SK-N-SH (cell line): ENCODE results near the gene CYTH4.

Source experiments
- CHD2 ChIP-seq: fragments of 150-350 bp; IDR thresholded peaks from 2 replicates; pipeline ENCODE4 v1.6.1; 2018; ENCODE audit warnings: low read length; ENCODE audit not compliant: partially characterized antibody
- EZH2phosphoT487 ChIP-seq: fragments of 200-600 bp; sonication (generic); IDR thresholded peaks from 2 replicates; pipeline ENCODE4 v1.6.1; 2017; ENCODE audit warnings: low read depth, mixed run types, mild to moderate bottlenecking, antibody characterized with exemption, moderate library complexity, borderline replicate concordance
- GABPA ChIP-seq: IDR thresholded peaks from 2 replicates; pipeline ENCODE4 v1.4.0; 2012; ENCODE audit warnings: low read depth, mild to moderate bottlenecking
- JUND ChIP-seq: IDR thresholded peaks from 2 replicates; pipeline ENCODE4 v1.4.0; 2012
- NFIC ChIP-seq: IDR thresholded peaks from 2 replicates; pipeline ENCODE4 v1.4.0; 2012; ENCODE audit warnings: borderline replicate concordance
- POLR2AphosphoS5 ChIP-seq: IDR thresholded peaks from 2 replicates; pipeline ENCODE4 v1.6.1; 2012; ENCODE audit warnings: low read depth, low read length
- RAD21 ChIP-seq: IDR thresholded peaks from 2 replicates; pipeline ENCODE4 v1.6.1; 2012; ENCODE audit warnings: mild to moderate bottlenecking, low read length
- SMC3 ChIP-seq: IDR thresholded peaks from 2 replicates; pipeline ENCODE4 v1.6.1; 2012; ENCODE audit warnings: low read depth, low read length, improper control_type of control experiment
- TAF1 ChIP-seq: IDR thresholded peaks from 2 replicates; pipeline ENCODE4 v1.6.1; 2012; ENCODE audit warnings: low read depth, mild to moderate bottlenecking, low read length, moderate library complexity, borderline replicate concordance
- TF ChIP-seq, protein P1 (sequence below): fragments of 200-600 bp; sonication (generic); IDR thresholded peaks from 2 replicates; pipeline ENCODE4 v1.6.1; 2017; ENCODE audit warnings: antibody characterized with exemption, mild to moderate bottlenecking, moderate library complexity
- TF ChIP-seq, protein P2 (sequence below): IDR thresholded peaks from 2 replicates; pipeline ENCODE4; 2012
- TF ChIP-seq, protein P3 (sequence below): fragments of 150-350 bp; IDR thresholded peaks from 2 replicates; pipeline ENCODE4 v1.6.1; 2017; ENCODE audit warnings: antibody characterized with exemption, low read length, low read depth, borderline replicate concordance
- TF ChIP-seq, protein P4 (sequence below): IDR thresholded peaks from 2 replicates; pipeline ENCODE4 v1.4.0; 2012; ENCODE audit warnings: low read depth
- TF ChIP-seq, protein P5 (sequence below): IDR thresholded peaks from 2 replicates; pipeline ENCODE4 v1.6.1; 2012; ENCODE audit warnings: mild to moderate bottlenecking, low read depth, low read length, moderate library complexity

DNA sequence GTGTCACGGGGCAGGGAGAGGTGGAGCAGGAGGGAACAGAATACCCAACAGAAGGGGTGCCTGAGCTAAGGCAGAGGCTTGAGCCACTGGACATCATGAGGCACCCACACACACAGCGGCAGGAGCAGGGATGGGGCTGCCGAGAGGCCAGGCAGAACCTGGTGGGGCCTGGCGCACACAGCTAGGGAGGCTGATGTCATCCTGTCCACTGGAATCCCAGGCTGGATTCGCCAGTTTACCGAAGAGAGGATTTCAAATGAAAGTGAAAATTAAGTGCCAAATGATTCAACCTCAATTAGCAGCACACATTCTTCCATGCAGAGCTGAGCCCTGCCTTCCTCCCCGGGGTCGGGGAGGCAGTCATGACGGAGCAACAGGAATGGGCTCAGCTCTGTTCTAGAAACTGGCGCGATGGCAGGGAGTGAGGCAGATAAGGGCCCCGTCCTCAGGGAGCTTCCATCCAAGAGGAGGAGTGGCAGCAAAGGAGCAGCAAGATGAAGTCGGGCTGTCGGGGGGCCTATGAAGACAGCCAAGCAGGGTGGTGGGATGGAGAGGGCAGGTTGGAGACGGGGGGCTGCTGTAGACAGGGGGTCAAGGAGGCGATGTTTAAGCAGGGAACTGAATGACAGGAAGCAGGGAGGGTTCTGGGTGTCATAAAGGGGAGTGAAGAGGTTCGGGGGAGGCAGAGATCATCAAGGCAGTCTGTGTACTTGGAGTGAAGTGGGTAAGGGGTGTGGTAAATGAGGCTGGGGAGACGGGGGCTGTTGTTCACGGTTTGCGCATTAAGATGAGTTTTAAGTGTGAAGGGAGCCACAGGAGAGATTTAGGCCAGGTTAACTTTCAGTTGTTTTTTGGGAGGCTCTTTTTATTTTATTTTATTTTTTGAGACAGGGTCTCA is 44.7 kb upstream of the CYTH4 start:
- TF ChIP-seq JUND (no peak), RAD21 (no peak), EZH2phosphoT487 (no peak), CHD2 (no peak), POLR2AphosphoS5 (no peak), TAF1 (no peak), SMC3 (no peak), NFIC (no peak), GABPA (no peak)
- TF ChIP-seq, protein P1, sequence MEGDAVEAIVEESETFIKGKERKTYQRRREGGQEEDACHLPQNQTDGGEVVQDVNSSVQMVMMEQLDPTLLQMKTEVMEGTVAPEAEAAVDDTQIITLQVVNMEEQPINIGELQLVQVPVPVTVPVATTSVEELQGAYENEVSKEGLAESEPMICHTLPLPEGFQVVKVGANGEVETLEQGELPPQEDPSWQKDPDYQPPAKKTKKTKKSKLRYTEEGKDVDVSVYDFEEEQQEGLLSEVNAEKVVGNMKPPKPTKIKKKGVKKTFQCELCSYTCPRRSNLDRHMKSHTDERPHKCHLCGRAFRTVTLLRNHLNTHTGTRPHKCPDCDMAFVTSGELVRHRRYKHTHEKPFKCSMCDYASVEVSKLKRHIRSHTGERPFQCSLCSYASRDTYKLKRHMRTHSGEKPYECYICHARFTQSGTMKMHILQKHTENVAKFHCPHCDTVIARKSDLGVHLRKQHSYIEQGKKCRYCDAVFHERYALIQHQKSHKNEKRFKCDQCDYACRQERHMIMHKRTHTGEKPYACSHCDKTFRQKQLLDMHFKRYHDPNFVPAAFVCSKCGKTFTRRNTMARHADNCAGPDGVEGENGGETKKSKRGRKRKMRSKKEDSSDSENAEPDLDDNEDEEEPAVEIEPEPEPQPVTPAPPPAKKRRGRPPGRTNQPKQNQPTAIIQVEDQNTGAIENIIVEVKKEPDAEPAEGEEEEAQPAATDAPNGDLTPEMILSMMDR: no peak
- TF ChIP-seq, protein P2, sequence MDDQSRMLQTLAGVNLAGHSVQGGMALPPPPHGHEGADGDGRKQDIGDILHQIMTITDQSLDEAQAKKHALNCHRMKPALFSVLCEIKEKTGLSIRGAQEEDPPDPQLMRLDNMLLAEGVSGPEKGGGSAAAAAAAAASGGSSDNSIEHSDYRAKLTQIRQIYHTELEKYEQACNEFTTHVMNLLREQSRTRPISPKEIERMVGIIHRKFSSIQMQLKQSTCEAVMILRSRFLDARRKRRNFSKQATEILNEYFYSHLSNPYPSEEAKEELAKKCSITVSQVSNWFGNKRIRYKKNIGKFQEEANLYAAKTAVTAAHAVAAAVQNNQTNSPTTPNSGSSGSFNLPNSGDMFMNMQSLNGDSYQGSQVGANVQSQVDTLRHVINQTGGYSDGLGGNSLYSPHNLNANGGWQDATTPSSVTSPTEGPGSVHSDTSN: no peak
- TF ChIP-seq, protein P3, sequence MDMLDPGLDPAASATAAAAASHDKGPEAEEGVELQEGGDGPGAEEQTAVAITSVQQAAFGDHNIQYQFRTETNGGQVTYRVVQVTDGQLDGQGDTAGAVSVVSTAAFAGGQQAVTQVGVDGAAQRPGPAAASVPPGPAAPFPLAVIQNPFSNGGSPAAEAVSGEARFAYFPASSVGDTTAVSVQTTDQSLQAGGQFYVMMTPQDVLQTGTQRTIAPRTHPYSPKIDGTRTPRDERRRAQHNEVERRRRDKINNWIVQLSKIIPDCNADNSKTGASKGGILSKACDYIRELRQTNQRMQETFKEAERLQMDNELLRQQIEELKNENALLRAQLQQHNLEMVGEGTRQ: no peak
- TF ChIP-seq, protein P4, sequence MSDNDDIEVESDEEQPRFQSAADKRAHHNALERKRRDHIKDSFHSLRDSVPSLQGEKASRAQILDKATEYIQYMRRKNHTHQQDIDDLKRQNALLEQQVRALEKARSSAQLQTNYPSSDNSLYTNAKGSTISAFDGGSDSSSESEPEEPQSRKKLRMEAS: no peak
- TF ChIP-seq, protein P5, sequence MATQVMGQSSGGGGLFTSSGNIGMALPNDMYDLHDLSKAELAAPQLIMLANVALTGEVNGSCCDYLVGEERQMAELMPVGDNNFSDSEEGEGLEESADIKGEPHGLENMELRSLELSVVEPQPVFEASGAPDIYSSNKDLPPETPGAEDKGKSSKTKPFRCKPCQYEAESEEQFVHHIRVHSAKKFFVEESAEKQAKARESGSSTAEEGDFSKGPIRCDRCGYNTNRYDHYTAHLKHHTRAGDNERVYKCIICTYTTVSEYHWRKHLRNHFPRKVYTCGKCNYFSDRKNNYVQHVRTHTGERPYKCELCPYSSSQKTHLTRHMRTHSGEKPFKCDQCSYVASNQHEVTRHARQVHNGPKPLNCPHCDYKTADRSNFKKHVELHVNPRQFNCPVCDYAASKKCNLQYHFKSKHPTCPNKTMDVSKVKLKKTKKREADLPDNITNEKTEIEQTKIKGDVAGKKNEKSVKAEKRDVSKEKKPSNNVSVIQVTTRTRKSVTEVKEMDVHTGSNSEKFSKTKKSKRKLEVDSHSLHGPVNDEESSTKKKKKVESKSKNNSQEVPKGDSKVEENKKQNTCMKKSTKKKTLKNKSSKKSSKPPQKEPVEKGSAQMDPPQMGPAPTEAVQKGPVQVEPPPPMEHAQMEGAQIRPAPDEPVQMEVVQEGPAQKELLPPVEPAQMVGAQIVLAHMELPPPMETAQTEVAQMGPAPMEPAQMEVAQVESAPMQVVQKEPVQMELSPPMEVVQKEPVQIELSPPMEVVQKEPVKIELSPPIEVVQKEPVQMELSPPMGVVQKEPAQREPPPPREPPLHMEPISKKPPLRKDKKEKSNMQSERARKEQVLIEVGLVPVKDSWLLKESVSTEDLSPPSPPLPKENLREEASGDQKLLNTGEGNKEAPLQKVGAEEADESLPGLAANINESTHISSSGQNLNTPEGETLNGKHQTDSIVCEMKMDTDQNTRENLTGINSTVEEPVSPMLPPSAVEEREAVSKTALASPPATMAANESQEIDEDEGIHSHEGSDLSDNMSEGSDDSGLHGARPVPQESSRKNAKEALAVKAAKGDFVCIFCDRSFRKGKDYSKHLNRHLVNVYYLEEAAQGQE: no peak
